DOHH2 (cell line): ENCODE measurements around the gene MEN1.

Experiments used
- H3F3A ChIP-seq: fragments of 200-600 bp; sonication (generic), shearing (Covaris generic); 2 replicates; pipeline ENCODE4 v1.6.0; 2016; ENCODE audit warnings: antibody characterized with exemption, mild to moderate bottlenecking; ENCODE audit not compliant: control insufficient read depth, insufficient read depth
- H3K27ac ChIP-seq: fragments of 200-600 bp; sonication (generic); 2 replicates; pipeline ENCODE4 v1.5.1; 2014; ENCODE audit warnings: low read depth, mild to moderate bottlenecking, low read length, moderate library complexity
- H3K27me3 ChIP-seq: fragments of 200-600 bp; sonication (generic); 2 replicates; pipeline ENCODE4 v1.6.1; 2014; ENCODE audit warnings: mild to moderate bottlenecking, low read length, mixed read lengths; ENCODE audit not compliant: control insufficient read depth
- H3K36me3 ChIP-seq: fragments of 200-600 bp; sonication (generic); 2 replicates; pipeline ENCODE4 v1.6.1; 2014; ENCODE audit warnings: mild to moderate bottlenecking, low read length, moderate library complexity, mixed read lengths; ENCODE audit not compliant: control insufficient read depth
- H3K4me1 ChIP-seq: fragments of 200-600 bp; sonication (generic); 2 replicates; pipeline ENCODE4 v1.6.1; 2014; ENCODE audit warnings: mild to moderate bottlenecking, low read length, mixed read lengths; ENCODE audit not compliant: control insufficient read depth
- H3K4me2 ChIP-seq: fragments of 200-600 bp; sonication (generic); 2 replicates; pipeline ENCODE4 v1.6.0; 2014; ENCODE audit warnings: mild to moderate bottlenecking, low read length, moderate library complexity
- H3K4me3 ChIP-seq: fragments of 200-600 bp; sonication (generic); 2 replicates; pipeline ENCODE4 v1.5.1; 2014; ENCODE audit warnings: mild to moderate bottlenecking, low read length, mixed read lengths
- H3K79me2 ChIP-seq: fragments of 200-600 bp; sonication (generic); 2 replicates; pipeline ENCODE4 v1.6.1; 2014; ENCODE audit warnings: mild to moderate bottlenecking, low read length, mixed read lengths; ENCODE audit not compliant: control insufficient read depth
- H3K9me2 ChIP-seq: fragments of 200-600 bp; sonication (generic); replicated peaks from 2 replicates; pipeline ENCODE4 v1.6.1; 2014; ENCODE audit warnings: mild to moderate bottlenecking, low read length, mixed read lengths; ENCODE audit not compliant: control insufficient read depth
- H3K9me3 ChIP-seq: fragments of 200-600 bp; sonication (generic); 2 replicates; pipeline ENCODE4 v1.6.1; 2014; ENCODE audit warnings: antibody characterized with exemption, low read length, mixed read lengths; ENCODE audit not compliant: control insufficient read depth, insufficient read depth
- H4K20me1 ChIP-seq: fragments of 200-600 bp; sonication (generic); 2 replicates; pipeline ENCODE4 v1.6.0; 2014; ENCODE audit warnings: low read depth, mild to moderate bottlenecking, antibody characterized with exemption, low read length, moderate library complexity; ENCODE audit not compliant: control insufficient read depth, insufficient read depth
- CTCF ChIP-seq: fragments of 200-600 bp; sonication (generic); IDR thresholded peaks from one replicate; pipeline ENCODE4 v1.5.1; 2014; ENCODE audit warnings: antibody characterized with exemption, mild to moderate bottlenecking, low read depth, low read length; ENCODE audit not compliant: poor library complexity, severe bottlenecking
- EZH2phosphoT487 ChIP-seq: fragments of 200-600 bp; sonication (generic); IDR thresholded peaks from 2 replicates; pipeline ENCODE4 v1.6.1; 2017; ENCODE audit warnings: borderline replicate concordance, mild to moderate bottlenecking, antibody characterized with exemption, low read length, moderate library complexity, mixed read lengths

Gene MEN1

GRCh38 chr11:64844330-64845128 lies 34.2 kb upstream of the MEN1 start, which contains the start of gene CDC42BPG:
Gene CDC42BPG (minus strand): TSS chr11:64844653. CDS start chr11:64844569, 84 bp downstream.
- H3K36me3 ChIP-seq, result no peaks in the 10 kb centered on the region
- peaks cover 32% of the 10 kb centered on the region for H3F3A ChIP-seq
- H3K4me1 ChIP-seq, result peaks cover 45% of the 10 kb centered on the region
- TF ChIP-seq CTCF (peak; percentile 74), EZH2phosphoT487 (no peak)
- H3K9me3 ChIP-seq, result no peaks in the 10 kb centered on the region
- no peaks in the 10 kb centered on the region for H3K27me3 ChIP-seq
- H3K79me2 ChIP-seq, result no peaks in the 10 kb centered on the region
- H3K27ac ChIP-seq, result no peak within 1 kb of the TSS
- peak within 1 kb of the TSS; percentile 71 for H3K4me2 ChIP-seq
- H3K9me2 ChIP-seq, result no peaks in the 10 kb centered on the region
- H4K20me1 ChIP-seq, result no peaks in the 10 kb centered on the region
- H3K4me3 ChIP-seq, result peak within 1 kb of the TSS; percentile 76

GRCh38 chr11:64843686-64844329 lies 33.5 kb upstream of the MEN1 start:
- H3K27ac ChIP-seq, result no peak overlapping the region

GRCh38 chr11:64842851-64843685 lies 32.7 kb upstream of the MEN1 start:
- H4K20me1 ChIP-seq, result no peaks in the 10 kb centered on the region
- H3K4me1 ChIP-seq, result peaks cover 31% of the 10 kb centered on the region
- H3K36me3 ChIP-seq, result no peaks in the 10 kb centered on the region
- peaks cover 17% of the 10 kb centered on the region for H3F3A ChIP-seq
- no peak overlapping the region for H3K4me2 ChIP-seq
- no peaks in the 10 kb centered on the region for H3K9me2 ChIP-seq
- H3K27me3 ChIP-seq, result no peaks in the 10 kb centered on the region
- no peak overlapping the region for H3K4me3 ChIP-seq
- no peak overlapping the region for H3K27ac ChIP-seq
- no peaks in the 10 kb centered on the region for H3K9me3 ChIP-seq
- TF ChIP-seq EZH2phosphoT487 (no peak), CTCF (no peak)
- no peaks in the 10 kb centered on the region for H3K79me2 ChIP-seq

More at GRCh38 chr11:64843686-64844329, 33.5 kb upstream of the MEN1 start:
- Histone ChIP-seq H3K36me3 (no peaks in the 10 kb centered on the region), H3K4me2 (peak overlapping the region; percentile 71), H4K20me1 (no peaks in the 10 kb centered on the region), H3K4me3 (peak overlapping the region; percentile 76), H3K4me1 (peaks cover 38% of the 10 kb centered on the region), H3F3A (peaks cover 24% of the 10 kb centered on the region), H3K9me2 (no peaks in the 10 kb centered on the region), H3K27me3 (no peaks in the 10 kb centered on the region), H3K9me3 (no peaks in the 10 kb centered on the region), H3K79me2 (no peaks in the 10 kb centered on the region)
- no peak for TF ChIP-seq CTCF
- TF ChIP-seq EZH2phosphoT487, result no peak
